K562 (cell line): ENCODE measurements around the gene PDCD6IP. TPM values are rescaled to one million over a fixed set of nuclear protein-coding genes. Genes with fewer than 3 reads are reported as not detected.

Experiments used
- ATF3 ChIP-seq, 2 experiments: fragments of 450-650 bp in 1 of 2; sonication (generic) in 1 of 2; formaldehyde crosslinking in 1 of 2; IDR thresholded peaks in 1 of 2; conservative IDR thresholded peaks in 1 of 2; 2 replicates each; pipeline versions ENCODE4 v1.6.1 to v1.8.1; 2016 to 2023; ENCODE audit warnings: mild to moderate bottlenecking in 2 of 2, moderate library complexity in 2 of 2, inconsistent platforms in 1 of 2, missing genetic modification reagents in 1 of 2
- ATF6 ChIP-seq: sonication (generic); formaldehyde crosslinking; IDR thresholded peaks from 2 replicates; pipeline ENCODE4 v1.4.0; 2020; ENCODE audit warnings: mild to moderate bottlenecking, missing genetic modification reagents
- CAMTA2 ChIP-seq: fragments of 250-450 bp; sonication (Bioruptor Pico); conservative IDR thresholded peaks from 2 replicates; pipeline ENCODE4 v1.5.1; 2022
- CREB5 ChIP-seq: fragments of 250-450 bp; sonication (Bioruptor Pico); IDR thresholded peaks from 2 replicates; pipeline ENCODE4 v1.5.0; 2020; ENCODE audit warnings: mild to moderate bottlenecking
- ELK3 ChIP-seq: fragments of 450-650 bp; formaldehyde crosslinking; IDR thresholded peaks from 2 replicates; pipeline ENCODE4 v1.4.0; 2020; ENCODE audit warnings: mild to moderate bottlenecking
- ILK ChIP-seq: fragments of 450-650 bp; IDR thresholded peaks from 2 replicates; pipeline ENCODE4 v1.6.1; 2016; ENCODE audit warnings: missing genetic modification characterization, low read depth, mild to moderate bottlenecking, missing compliant biosample characterization, moderate library complexity, borderline replicate concordance
- IRF2 ChIP-seq: sonication (generic); formaldehyde crosslinking; IDR thresholded peaks from 2 replicates; pipeline ENCODE4 v1.8.1; 2022; ENCODE audit warnings: mild to moderate bottlenecking, missing genetic modification reagents
- JUND ChIP-seq, 2 experiments: IDR thresholded peaks; 2 replicates in 1 of 2; 3 replicates in 1 of 2; pipeline ENCODE4 v1.6.1; 2011; ENCODE audit warnings: borderline replicate concordance in 2 of 2, low read depth in 2 of 2, low read length in 2 of 2, improper control_type of control experiment in 1 of 2, missing biosample characterization in 1 of 2, missing genetic modification characterization in 1 of 2, missing genetic modification reagents in 1 of 2
- SIN3B ChIP-seq: fragments of 450-650 bp; IDR thresholded peaks from 2 replicates; pipeline ENCODE4 v1.6.1; 2017; ENCODE audit warnings: low read depth, mild to moderate bottlenecking, moderate library complexity
- SMAD2 ChIP-seq: fragments of 150-350 bp; IDR thresholded peaks from 2 replicates; pipeline ENCODE4 v1.6.1; 2014; ENCODE audit warnings: low read depth, mild to moderate bottlenecking, low read length
- SNIP1 ChIP-seq: fragments of 450-650 bp; IDR thresholded peaks from 2 replicates; pipeline ENCODE4 v1.7.1; 2017; ENCODE audit warnings: low read depth, mild to moderate bottlenecking
- SRF ChIP-seq, 2 experiments: fragments of 250-450, 450-650 bp in 1 of 2; sonication (Bioruptor Pico) in 1 of 2; sonication (generic) in 1 of 2; formaldehyde crosslinking; IDR thresholded peaks; 2 replicates each; pipeline versions ENCODE4 v1.5.0 to v1.5.1; 2020 to 2022; ENCODE audit warnings: mild to moderate bottlenecking in 1 of 2, missing genetic modification reagents in 1 of 2
- ZFPM2 ChIP-seq: fragments of 250-450 bp; sonication (Bioruptor Pico); IDR thresholded peaks from 2 replicates; pipeline ENCODE4 v1.5.1; 2022; ENCODE audit warnings: mild to moderate bottlenecking
- ZNF507 ChIP-seq: conservative IDR thresholded peaks from 2 replicates; pipeline ENCODE4 v1.6.1; 2017; ENCODE audit warnings: missing genetic modification characterization, missing compliant biosample characterization
- ZNF561 ChIP-seq: fragments of 450-650 bp; formaldehyde crosslinking; conservative IDR thresholded peaks from 2 replicates; pipeline ENCODE4 v1.4.0; 2020; ENCODE audit warnings: mild to moderate bottlenecking, moderate library complexity
- polyA plus RNA-seq, 8 experiments: library from polyadenylated mRNA; depleted of rRNA in 4 of 8; stranded (reverse) in 5 of 8; unstranded in 3 of 8; fragments of >200 nt; fragmentation: Nextera tagmentation in 2 of 8; fragmentation: Illumina TruSeq in 1 of 8; extraction: Ambion mirVana in 2 of 8; extraction: Trizol in 1 of 8; gene quantifications; 2 replicates each; pipeline versions ENCODE4 v1.2.1 to v1.2.3, GENCODE V29; 2011 to 2014; ENCODE audit warnings: inconsistent platforms in 1 of 8, missing spikeins in 1 of 8
- total RNA-seq, 7 experiments: library from RNA; depleted of rRNA in 6 of 7; stranded (reverse); fragments of >200 nt in 6 of 7; fragmentation: Illumina TruSeq in 2 of 7; extraction: Trizol in 2 of 7; gene quantifications; 2 replicates each; pipeline versions ENCODE4 v1.2.1 to v1.2.3, GENCODE V29; 2011 to 2021; ENCODE audit warnings: low replicate concordance in 1 of 7
- TF ChIP-seq, protein P1 (sequence below): sonication (generic); formaldehyde crosslinking; IDR thresholded peaks from 2 replicates; pipeline ENCODE4 v1.9.0; 2022; ENCODE audit warnings: mild to moderate bottlenecking, missing genetic modification reagents
- TF ChIP-seq, protein P2 (sequence below): fragments of 250-450 bp; sonication (Bioruptor Pico); IDR thresholded peaks from 2 replicates; pipeline ENCODE4 v1.4.0; 2020; ENCODE audit warnings: mild to moderate bottlenecking, moderate library complexity, borderline replicate concordance

The PDCD6IP gene
- total and polyA plus RNA-seq, 9 of the 15 experiments (the other 6 are each of a cell fraction or from before 2014, with no cell fraction given), result 40.2 to 302 (median 122) TPM

DNA sequence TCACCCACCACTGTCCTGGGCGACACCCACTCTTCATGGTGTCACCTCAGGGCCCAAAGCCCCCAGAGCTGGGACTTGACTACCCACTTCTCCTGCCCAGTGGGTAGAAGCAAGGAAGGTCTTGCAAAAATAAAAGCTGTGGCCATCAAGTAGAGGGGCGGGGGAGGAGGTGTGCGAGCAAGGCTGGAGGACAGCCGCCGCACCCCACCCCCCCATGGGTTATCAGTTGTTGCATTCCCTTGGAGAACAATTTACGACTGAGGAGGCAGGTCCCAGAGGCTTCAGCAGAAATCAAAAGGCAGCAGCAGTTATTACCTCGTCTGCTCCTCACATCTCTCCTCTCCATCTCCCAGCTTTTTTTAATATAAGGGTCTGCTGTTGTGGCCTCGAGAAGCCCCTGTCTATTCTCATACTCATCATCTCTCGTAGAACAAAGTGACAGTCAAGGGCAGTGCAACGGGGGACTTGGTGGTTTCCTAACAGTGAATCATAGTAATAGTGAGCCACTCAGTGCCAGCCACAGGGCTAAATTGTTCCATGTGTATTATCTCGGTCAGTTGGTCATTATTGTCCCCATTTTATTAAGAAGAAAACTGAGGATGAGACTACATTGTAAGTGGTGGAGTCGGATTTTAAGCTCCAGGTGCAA lies 116.4 kb downstream of the PDCD6IP start (continued):
- peak; percentile 24; the same call in 1 of the 2 replicates for TF ChIP-seq ATF3 (IDR thresholded peaks at IDR 0.05)
- TF ChIP-seq ATF3 (CRISPR knock-in tag; conservative IDR thresholded peaks at IDR 0.05), result no peak
- TF ChIP-seq ZFPM2 (CRISPR knock-in tag), result no peak
- TF ChIP-seq, protein P1, sequence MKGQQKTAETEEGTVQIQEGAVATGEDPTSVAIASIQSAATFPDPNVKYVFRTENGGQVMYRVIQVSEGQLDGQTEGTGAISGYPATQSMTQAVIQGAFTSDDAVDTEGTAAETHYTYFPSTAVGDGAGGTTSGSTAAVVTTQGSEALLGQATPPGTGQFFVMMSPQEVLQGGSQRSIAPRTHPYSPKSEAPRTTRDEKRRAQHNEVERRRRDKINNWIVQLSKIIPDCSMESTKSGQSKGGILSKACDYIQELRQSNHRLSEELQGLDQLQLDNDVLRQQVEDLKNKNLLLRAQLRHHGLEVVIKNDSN (CRISPR knock-in tag), result no peak
- no peak for TF ChIP-seq ZNF561 (CRISPR knock-in tag)
- no peak for TF ChIP-seq SMAD2
- no peak for TF ChIP-seq ELK3 (CRISPR knock-in tag)
- TF ChIP-seq ZNF507 (tag), result no peak
- no peak for TF ChIP-seq CREB5 (CRISPR knock-in tag)
- no peak for TF ChIP-seq SNIP1
- TF ChIP-seq CAMTA2 (CRISPR knock-in tag), result no peak
- TF ChIP-seq ILK, result no peak
- peak in 1 of 2 experiments; percentile 41; a peak in 1 of 4 replicates for TF ChIP-seq SRF (CRISPR knock-in tag; IDR thresholded peaks at IDR 0.05)
- TF ChIP-seq, protein P2, sequence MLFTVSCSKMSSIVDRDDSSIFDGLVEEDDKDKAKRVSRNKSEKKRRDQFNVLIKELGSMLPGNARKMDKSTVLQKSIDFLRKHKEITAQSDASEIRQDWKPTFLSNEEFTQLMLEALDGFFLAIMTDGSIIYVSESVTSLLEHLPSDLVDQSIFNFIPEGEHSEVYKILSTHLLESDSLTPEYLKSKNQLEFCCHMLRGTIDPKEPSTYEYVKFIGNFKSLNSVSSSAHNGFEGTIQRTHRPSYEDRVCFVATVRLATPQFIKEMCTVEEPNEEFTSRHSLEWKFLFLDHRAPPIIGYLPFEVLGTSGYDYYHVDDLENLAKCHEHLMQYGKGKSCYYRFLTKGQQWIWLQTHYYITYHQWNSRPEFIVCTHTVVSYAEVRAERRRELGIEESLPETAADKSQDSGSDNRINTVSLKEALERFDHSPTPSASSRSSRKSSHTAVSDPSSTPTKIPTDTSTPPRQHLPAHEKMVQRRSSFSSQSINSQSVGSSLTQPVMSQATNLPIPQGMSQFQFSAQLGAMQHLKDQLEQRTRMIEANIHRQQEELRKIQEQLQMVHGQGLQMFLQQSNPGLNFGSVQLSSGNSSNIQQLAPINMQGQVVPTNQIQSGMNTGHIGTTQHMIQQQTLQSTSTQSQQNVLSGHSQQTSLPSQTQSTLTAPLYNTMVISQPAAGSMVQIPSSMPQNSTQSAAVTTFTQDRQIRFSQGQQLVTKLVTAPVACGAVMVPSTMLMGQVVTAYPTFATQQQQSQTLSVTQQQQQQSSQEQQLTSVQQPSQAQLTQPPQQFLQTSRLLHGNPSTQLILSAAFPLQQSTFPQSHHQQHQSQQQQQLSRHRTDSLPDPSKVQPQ (CRISPR knock-in tag), result no peak
- TF ChIP-seq JUND (IDR thresholded peaks at IDR 0.05; ENCODE audit: borderline replicate concordance, low read depth, low read length), result peak; percentile 78
- peak; percentile 61; the same call in 1 of the 3 replicates for TF ChIP-seq JUND (tag; IDR thresholded peaks at IDR 0.05; ENCODE audit: borderline replicate concordance, low read depth, low read length)
- TF ChIP-seq SIN3B, result no peak
- TF ChIP-seq IRF2 (CRISPR knock-in tag), result no peak
- TF ChIP-seq ATF6 (CRISPR knock-in tag), result no peak
